Kidney (tissue), 14 donors: ENCODE results near the gene SMIM43. TPM values are rescaled to one million over a fixed set of nuclear protein-coding genes. Genes with fewer than 3 reads are reported as not detected.

Source experiments
- DNase-seq, 5 donors: peaks; one replicate each; pipeline ENCODE4 v3.0.0-alpha.2; 2013 to 2020
- FAIRE-seq: peaks from 2 replicates; lab custom pipeline; 2012; peaks lifted over from hg19 to GRCh38; lab: Jason Lieb, UNC
- H3K27ac ChIP-seq, 2 donors: one replicate each; pipeline ENCODE4 v1.7.0; 2013; ENCODE audit warnings: low read depth in 2 of 2, low read length in 2 of 2, inconsistent platforms in 1 of 2
- H3K27me3 ChIP-seq: one replicate; pipeline ENCODE4 v1.7.1; 2013; ENCODE audit warnings: low read length, inconsistent platforms; ENCODE audit not compliant: control insufficient read depth, insufficient read depth
- H3K36me3 ChIP-seq, 3 donors: one replicate each; pipeline versions ENCODE4 v1.7.0 to v1.7.1; 2013; ENCODE audit warnings: low read length in 3 of 3, control low read depth in 1 of 3, inconsistent platforms in 1 of 3; ENCODE audit not compliant: insufficient read depth in 3 of 3, control insufficient read depth in 2 of 3
- H3K4me1 ChIP-seq, 3 donors: one replicate each; pipeline versions ENCODE4 v1.7.0 to v1.7.1; 2013; ENCODE audit warnings: low read length in 3 of 3, inconsistent platforms in 1 of 3, low read depth in 1 of 3; ENCODE audit not compliant: control insufficient read depth in 2 of 3, insufficient read depth in 2 of 3
- H3K4me3 ChIP-seq, 3 donors: one replicate each; pipeline versions ENCODE4 v1.7.0 to v1.8.1; 2013; ENCODE audit warnings: low read length in 3 of 3, control low read depth in 1 of 3, inconsistent platforms in 1 of 3
- H3K9ac ChIP-seq, 3 donors: one replicate each; pipeline versions ENCODE4 v1.7.0 to v1.7.1; 2013; ENCODE audit warnings: low read length in 3 of 3, control low read depth in 1 of 3, inconsistent platforms in 1 of 3
- H3K9me3 ChIP-seq, 3 donors: one replicate each; pipeline versions ENCODE4 v1.7.0 to v1.7.1; 2013; ENCODE audit warnings: low read length in 3 of 3, control low read depth in 1 of 3, inconsistent platforms in 1 of 3; ENCODE audit not compliant: control insufficient read depth in 2 of 3, insufficient read depth in 1 of 3
- CTCF ChIP-seq: IDR thresholded peaks from 3 replicates; pipeline ENCODE4 v1.5.1; 2012; ENCODE audit warnings: mild to moderate bottlenecking, moderate library complexity, borderline replicate concordance; ENCODE audit not compliant: insufficient read depth; ENCODE audit errors: extremely low read depth
- intact Hi-C: fragments of 100-400 bp; cut with DNase I; formaldehyde crosslinking; loops from one replicate; pipeline ENCODE4 v1.11.1; 2022
- polyA plus RNA-seq: library from polyadenylated mRNA; stranded (reverse); fragments of 350-450 nt; fragmentation: Illumina TruSeq; extraction: RNeasy Lipid Tissue Mini Kit (QIAGEN cat#74804); gene quantifications from one replicate; pipeline ENCODE4 v1.2.3, GENCODE V29; 2014; ENCODE audit warnings: low read depth, low replicate concordance; ENCODE audit not compliant: insufficient read depth
- total RNA-seq: library from RNA; stranded (reverse); fragmentation: NEBNext Ultra II Directional; extraction: Animal tissue kit (Norgen Biotek cat#: 25700); gene quantifications from one replicate; pipeline ENCODE4 v1.2.1, GENCODE V29; 2021
- donor health status: control.
- donor health status: control.
- donor health status: control.
- donor health status: control.
- donor health status: control.
- donor health status: DM: yes; HTN: yes; CAD: no.
- donor health status: Normal renal cell carcinoma (clear cell type).

SMIM43 gene
- total and polyA plus RNA-seq, 2 donors from 2014 or later = not detected

DNA sequence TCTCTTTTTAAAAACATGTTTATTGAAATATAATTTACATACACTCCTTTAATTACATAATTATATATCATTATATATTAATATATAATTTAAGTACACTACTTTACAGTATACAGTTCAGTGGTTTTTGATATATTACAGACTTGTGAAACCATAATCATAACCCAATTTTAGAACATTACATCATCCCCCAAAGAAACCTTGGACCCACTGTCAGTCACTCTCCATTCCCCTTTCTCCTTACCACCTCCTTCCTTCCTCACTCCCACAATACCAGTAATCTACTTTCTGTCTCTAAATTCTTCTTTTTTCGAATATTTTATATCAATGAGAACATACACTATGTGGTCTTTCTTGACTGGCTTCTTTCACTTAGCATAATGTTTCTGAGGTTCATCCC is 18.2 kb upstream of the SMIM43 start:
- no peak overlapping the region for H3K9ac ChIP-seq
- no peak overlapping the region for H3K4me3 ChIP-seq
- DNase-seq = no peak
- H3K27ac ChIP-seq = no peak overlapping the region
- TF ChIP-seq CTCF = no peak
- H3K27me3 ChIP-seq = no peaks in the 10 kb centered on the region
- H3K4me1 ChIP-seq = no peaks in the 10 kb centered on the region
- H3K36me3 ChIP-seq = no peaks in the 10 kb centered on the region
- peaks cover 0 to 2% (median 0%) of the 10 kb centered on the region in 3 donors for H3K9me3 ChIP-seq
- intact Hi-C loops = no loop called here
- FAIRE-seq = no peak

- no peak for TF ChIP-seq CTCF
- Histone ChIP-seq H3K4me3 (no peak overlapping the region), H3K27ac (no peak overlapping the region), H3K9me3 (peaks cover 0 to 1% (median 0%) of the 10 kb centered on the region in 3 donors), H3K36me3 (no peaks in the 10 kb centered on the region), H3K4me1 (no peaks in the 10 kb centered on the region), H3K27me3 (no peaks in the 10 kb centered on the region), H3K9ac (no peak overlapping the region)
- DNase-seq (no peak), FAIRE-seq (no peak)
- intact Hi-C loops = no loop called here
Measured at GRCh38 chr4:121778991-121779628, 14.1 kb upstream of the SMIM43 start.

- no peak for TF ChIP-seq CTCF
- DNase-seq = no peak
- intact Hi-C loops = no loop called here
- Histone ChIP-seq H3K27ac (no peak overlapping the region), H3K4me1 (no peaks in the 10 kb centered on the region), H3K9ac (no peak overlapping the region), H3K36me3 (no peaks in the 10 kb centered on the region), H3K4me3 (no peak overlapping the region), H3K9me3 (no peaks in the 10 kb centered on the region), H3K27me3 (no peaks in the 10 kb centered on the region)
- FAIRE-seq = no peak
Measured at GRCh38 chr4:121777625-121778024, 12.7 kb upstream of the SMIM43 start.
